ENCODE measurements around the gene LHX6.
A peak's percentile ranks its signal among the peaks of the same experiment; 100 is the strongest.

Gene LHX6

GRCh38 chr9:122192914-122193525, 35.7 kb downstream of the LHX6 start:
- DNase-seq (ENCODE audit: low read depth in 2 of 3, low spot score in 1 of 3) = no peak

GRCh38 chr9:122192261-122192875, 36.4 kb downstream of the LHX6 start:
- DNase-seq (ENCODE audit: low read depth in 2 of 3, low spot score in 1 of 3) = no peak

DNA sequence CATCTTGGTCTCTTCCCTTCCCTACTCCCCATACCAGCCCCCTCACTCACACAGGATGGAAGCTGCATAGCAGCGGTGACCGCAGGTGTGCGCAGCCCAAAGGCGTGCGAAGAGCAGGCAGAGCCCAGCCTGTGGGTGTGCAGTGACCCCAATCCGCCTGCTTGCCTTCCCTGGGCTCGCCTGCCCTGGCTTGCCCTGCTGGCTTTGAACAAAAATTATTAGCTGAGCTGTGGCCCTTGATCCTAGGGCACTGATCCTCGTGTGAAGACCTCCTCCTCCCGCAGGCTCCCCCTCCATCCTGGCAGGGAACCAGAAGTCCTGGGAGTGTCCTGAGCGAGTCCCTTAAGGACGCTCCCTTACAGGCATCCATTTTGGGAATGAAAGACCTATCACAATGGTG, 37.2 kb downstream of the LHX6 start:
- DNase-seq (ENCODE audit: low read depth in 2 of 3, low spot score in 1 of 3) = no peak

DNA sequence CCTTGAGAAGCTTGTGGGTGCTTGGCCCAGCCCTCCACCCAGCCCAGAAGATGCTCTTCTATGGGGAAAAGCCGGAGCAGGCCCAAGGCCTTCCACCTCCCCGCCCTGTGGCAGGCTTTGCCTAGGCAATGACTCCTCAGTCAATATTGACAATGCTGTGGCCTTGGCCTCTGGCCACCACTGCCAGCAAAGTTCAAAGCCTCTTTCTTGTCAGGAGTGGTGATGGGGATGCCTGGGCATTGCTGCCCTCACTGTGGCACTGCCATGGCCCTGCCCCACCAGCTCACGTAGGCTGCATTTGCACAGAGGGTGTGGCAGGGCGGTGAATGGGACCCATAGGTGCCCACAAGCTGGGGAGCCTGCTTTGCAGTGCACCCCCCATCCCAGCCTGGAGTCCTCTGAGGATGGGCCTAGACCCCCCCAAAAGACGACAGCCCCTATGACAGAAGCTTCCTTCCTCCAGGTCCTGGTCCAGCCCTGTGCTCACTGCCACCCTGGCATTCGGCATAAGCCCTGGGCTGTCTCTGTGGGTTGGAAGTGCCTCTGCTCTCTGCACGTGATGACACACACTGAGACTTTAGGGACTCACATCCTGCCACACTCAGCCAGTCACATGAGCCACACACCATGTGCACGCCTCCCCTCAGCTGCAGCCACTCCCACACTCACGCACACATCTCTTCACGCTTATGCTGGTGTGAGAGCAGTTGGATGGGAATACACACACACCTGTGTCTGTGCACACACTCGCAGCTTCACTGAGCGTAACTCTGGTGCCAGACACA, 38.0 kb downstream of the LHX6 start:
- no peak for DNase-seq (ENCODE audit: low read depth in 2 of 3, low spot score in 1 of 3)

DNA sequence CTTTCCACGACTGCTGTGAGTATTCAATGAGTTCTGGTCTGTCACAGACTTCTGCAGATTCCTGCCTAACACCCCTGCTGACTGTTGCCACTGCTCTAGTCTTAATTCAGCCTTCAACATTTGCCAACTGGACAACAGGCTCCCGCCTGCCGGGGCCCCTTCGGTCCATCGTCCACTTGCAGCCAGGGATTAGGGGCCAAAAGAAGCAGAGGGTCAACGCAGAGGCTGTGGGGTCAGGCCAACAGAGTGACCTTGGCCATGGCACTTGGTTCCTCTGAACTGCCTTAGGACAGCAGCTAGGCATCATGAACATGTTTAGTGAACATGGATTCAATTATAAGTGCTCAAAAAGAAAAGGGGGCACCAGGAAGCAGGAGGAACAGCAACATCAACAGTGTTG, 40.4 kb downstream of the LHX6 start:
- no peak for DNase-seq (ENCODE audit: low read depth in 2 of 3, low spot score in 1 of 3)

DNA sequence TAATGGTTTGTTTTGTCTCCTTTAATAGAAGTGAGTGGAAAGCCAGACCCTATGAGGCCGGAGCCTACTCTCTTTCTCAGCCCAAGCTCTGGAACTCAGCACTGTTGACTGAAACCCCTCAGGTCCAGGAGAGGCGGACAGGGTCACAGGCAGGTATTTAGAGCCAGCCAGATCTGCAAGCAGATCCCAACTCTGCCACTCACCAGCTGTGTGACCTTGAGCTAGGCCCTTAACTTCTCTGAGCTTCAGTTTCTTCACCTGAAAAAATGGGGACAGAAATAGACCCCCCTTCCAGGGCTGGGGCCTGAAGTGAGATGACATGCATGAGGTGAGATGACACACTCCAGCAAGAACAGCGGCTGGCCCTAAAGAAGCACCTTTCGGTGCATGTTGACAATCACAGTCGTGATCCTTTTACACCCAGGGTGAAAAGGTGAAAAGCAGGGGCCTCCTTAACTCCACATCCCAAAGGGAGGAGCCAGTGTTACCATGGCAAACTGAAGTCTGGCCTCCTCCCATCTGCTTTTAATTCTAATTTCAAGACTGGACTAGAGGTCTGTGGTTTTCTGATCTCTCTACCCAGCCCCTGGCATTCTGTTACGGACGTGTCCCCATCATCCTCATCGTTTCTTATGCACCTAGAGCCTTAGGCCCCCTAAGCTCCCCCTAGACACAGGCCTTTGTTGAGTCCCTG, 41.8 kb downstream of the LHX6 start:
- no peak for DNase-seq (ENCODE audit: low read depth in 2 of 3, low spot score in 1 of 3)

DNA sequence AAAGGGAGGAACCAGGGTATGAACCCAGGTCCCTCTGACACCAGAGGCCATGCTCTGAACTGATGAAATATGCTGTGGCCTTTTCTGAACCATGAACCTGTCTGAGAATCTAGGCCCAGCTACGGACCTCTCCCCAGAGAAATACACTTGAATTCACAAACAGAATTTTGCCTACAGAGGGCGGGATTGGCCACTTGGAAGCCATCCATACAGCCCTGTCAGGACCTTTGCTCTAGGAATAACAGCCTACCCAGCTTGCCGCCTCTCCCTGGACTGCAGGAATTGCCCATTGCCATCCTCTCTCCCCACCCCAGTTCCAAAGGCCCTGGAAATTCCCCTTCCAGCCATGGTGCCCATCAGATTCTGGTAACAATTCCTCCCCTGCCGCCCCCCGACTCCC, 42.5 kb downstream of the LHX6 start:
- DNase-seq (ENCODE audit: low read depth in 2 of 3, low spot score in 1 of 3) = no peak

DNA sequence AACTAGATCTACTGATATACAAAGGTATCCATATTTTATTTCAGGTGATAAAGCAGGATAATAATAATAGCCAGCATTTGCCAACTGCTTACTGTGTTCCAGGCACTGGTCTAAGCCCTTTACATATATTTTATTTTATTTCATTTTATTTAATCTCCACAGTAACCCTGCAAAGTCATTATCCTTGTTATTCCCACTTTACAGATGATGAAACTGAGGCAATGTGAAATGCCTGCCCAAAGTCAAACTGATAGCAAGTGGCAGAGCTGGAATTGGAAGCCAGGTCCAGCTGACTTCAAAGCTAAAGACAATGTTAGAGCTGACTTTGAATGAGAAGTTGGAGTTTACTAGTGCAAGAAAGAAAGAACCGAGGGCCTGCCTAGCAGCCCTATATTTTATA, 44.2 kb downstream of the LHX6 start:
- DNase-seq (ENCODE audit: low read depth in 2 of 3, low spot score in 1 of 3) = no peak

- DNase-seq (ENCODE audit: low read depth in 2 of 3, low spot score in 1 of 3) = no peak
Observed at GRCh38 chr9:122183501-122183900, 45.3 kb downstream of the LHX6 start.

DNA sequence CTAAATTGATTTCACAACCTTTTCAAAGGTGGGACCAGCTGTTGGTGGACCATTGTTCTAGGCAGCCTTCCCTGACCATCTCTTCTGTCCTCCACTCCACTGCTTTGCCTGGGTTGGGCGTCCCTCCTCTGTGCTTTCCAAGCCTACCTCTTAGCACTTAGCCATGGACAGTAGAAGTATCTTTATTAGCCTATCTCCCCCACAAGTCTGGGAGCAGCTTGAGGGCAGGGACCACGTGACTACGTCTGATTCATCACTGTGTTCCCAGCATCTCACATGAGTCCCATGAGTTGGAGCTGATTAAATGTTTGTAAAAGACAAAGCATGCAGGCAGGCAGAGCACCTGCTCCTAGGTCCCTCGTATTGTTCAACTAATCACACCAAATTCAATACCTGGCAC, 48.1 kb downstream of the LHX6 start:
- DNase-seq (ENCODE audit: low read depth in 2 of 3, low spot score in 1 of 3) = no peak

DNA sequence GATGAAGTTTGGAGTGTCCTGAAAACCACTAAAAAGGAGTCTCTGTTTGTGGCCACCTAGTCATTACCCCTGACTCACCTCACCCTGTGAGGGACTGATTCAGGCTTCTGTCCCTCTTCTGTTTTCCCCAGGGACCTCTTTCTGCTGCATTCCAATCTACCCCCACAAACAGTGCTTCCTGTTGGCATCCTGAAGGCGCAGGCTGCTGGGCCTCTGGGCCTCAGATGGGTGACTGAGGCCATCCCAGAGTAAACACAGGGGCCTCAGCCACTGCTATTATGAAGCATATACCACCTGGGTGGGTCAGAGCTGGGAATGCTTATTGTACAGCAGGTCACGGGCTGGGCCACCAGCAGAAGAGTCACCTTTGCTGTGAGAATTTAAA, 49.1 kb downstream of the LHX6 start:
- no peak for DNase-seq (ENCODE audit: low read depth in 2 of 3, low spot score in 1 of 3)

DNA sequence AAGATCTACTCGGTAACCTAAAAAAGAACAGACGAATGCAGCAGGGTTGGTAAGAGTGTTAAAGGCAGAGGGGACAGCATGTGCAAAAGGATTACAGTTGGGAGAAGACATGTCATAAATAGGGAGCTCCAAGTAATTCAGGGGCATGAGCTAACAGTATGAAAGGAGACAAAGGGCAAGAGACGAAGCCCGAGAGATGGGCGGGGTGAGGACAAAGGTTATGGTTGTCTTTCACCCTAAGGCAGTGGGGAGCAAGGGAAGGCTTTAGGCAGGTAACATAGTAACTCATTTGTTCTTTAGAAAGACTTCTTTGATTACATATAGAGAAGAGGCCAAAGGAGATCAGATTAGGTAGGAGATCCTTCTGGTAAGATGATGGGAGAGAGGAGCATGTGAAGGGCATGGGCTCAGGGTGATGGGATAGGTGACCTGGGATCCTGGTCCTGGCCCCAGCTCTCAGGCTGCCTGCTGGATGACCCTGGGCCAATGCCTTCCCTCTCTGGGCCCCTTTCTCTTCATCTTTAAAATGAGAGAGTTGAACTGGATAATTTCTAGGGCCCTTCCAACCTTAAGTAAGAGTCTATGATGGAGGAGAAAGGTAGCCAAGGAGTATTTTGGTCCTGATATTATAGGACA, 49.6 kb downstream of the LHX6 start:
- DNase-seq (ENCODE audit: low read depth in 2 of 3, low spot score in 1 of 3) = no peak

DNA sequence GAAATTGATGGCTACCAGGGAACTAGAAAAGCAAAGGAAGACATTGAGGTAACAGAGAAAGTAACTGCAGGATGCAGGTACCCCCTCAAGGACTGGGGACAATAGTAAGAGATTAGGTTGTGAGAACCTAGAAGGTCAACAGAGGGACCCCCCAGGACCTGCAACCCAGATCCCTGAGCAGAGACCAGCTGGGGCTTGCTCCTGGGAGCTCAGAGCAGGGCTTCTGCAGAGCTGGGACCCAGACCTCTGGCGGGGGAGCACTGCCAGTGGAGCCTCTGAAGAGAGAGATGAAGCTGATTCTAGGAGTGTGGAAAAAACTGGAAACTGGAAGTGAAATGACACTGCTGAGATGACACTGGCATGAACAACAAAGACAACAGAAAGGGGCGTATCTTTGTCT, 51.8 kb downstream of the LHX6 start:
- DNase-seq (ENCODE audit: low read depth in 2 of 3, low spot score in 1 of 3) = no peak

DNA sequence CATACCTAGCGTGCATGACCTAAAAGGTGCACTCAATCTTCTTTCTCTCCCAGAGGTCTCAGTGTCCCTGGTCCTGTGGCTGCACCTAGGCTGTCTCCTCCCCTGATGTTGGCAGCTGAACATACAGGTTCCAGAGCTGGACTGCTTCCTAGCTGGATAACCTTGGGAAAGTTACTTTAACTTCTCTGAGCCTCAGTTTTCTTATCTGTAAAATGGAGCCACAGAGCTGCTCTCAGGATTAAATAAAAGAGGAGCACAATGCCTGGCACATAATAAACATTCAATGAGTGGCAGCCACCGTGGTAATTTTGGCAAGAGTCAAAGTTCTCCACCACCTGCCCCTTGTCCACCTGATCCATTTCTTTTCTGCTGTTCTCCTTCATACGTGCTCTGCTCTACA, 55.1 kb downstream of the LHX6 start:
- DNase-seq (ENCODE audit: low read depth in 2 of 3, low spot score in 1 of 3) = no peak

DNA sequence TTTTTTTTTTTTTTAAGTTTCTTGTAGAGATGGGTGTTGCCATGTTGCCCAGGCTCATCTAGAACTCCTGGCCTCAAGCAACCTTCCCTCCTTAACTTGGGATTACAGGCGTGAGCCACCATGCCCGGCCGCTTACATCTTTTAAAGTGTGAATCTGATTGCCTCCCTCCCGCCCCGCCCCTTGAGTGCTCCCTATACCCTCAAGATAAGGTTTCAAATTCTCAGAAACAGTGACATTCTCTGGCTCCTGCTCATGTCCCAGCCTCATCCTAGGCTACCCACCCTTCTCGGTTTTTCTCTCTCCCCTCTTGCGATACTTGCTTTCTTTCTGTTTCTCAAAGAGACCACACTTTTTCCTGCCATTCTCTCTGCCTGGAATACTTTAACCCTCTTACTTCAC, 56.6 kb downstream of the LHX6 start:
- no peak for DNase-seq (ENCODE audit: low read depth in 2 of 3, low spot score in 1 of 3)

DNA sequence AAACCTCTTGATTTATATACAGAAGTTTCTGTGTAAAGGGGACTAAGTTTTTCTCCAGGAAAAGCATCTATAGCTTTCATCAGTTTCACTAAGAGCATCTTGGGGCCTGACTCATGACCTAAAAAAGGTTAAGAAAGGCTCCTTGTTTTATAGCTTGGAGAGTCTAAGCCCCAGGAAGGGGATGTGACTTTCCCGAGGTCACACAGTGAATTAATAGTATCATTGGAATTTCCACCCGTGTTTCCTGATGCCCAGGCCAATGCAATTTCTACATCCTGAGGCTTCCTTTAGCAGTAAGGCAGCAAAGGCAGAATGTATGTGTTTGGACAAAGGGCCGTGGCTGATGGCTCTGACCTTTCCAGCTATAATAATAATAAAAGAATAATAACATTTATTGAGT, 60.4 kb downstream of the LHX6 start:
- DNase-seq (ENCODE audit: low read depth in 2 of 3, low spot score in 1 of 3) = no peak

DNA sequence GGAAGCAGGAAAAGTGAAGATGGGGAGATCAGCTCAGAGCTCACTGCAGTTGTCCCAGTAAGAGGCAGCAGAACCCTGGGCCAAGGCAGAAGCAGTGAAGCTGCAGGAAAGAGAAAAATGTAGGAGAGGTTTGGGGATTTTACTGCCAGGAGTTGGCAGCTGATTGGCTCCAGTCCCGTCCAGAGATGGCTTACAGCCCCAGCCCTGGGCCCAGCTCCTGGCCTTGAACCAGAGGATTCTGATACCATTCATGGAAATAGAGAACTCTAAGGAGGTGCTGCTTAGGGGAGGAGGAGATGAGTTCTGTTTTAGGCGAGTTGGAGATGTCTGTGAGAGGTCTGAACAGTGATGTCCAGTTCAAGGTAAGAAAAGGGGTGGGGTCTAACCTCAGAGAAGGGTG, 64.5 kb downstream of the LHX6 start:
- no peak for DNase-seq (ENCODE audit: low read depth in 2 of 3, low spot score in 1 of 3)

- DNase-seq (ENCODE audit: low read depth in 2 of 3, low spot score in 1 of 3) = no peak
Observed at GRCh38 chr9:122162415-122162814, 66.3 kb downstream of the LHX6 start.

DNA sequence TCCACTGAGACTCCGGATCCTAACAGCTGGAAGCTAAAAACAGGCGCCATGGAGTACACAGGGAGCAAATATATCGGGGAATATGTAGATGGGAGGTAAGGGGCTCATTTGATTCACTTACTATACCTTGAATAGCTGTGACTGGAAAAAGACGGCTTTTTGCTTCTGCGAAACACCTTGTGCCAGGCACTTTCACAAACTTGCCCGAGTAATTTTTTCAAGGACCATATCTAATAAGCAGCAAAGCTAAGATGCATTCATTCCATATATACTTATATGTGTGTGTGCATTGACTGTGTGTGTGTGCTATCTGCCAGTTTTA, 68.9 kb downstream of the LHX6 start:
- no peak for DNase-seq (ENCODE audit: low read depth in 2 of 3, low spot score in 1 of 3)

- peak; percentile 92 to 94 (median 94) for DNase-seq (ENCODE audit: low read depth in 2 of 3, low spot score in 1 of 3)
Observed at GRCh38 chr9:122159026-122159924, 69.5 kb downstream of the LHX6 start, which contains the start of the genes MORN5 and NDUFA8. Gene MORN5 (plus strand): TSS chr9:122159908. CDS start chr9:122159973, 65 bp downstream. Gene NDUFA8 (minus strand): TSS chr9:122159779. CDS start chr9:122159677, 102 bp downstream.

Measured in stimulated activated CD4-positive, alpha-beta T cell treated with anti-CD3 and anti-CD28 coated beads, Interleukin-12 subunit alpha, Interleukin-12 subunit beta, amount 100 ng/mL, for 48 hours (primary cell).